Trophoblast cell (in vitro differentiated cells and primary cell): Measurements from ENCODE around the gene LRRC56.

ENCODE experiments used
- DNase-seq, 2 donors: peaks; one replicate each; pipeline ENCODE4 v3.0.0-alpha.2; 2016
- H2AFZ ChIP-seq: 2 replicates; pipeline ENCODE4 v1.6.1; 2013; ENCODE audit warnings: low read length, moderate library complexity, mild to moderate bottlenecking; ENCODE audit not compliant: insufficient read depth, poor library complexity
- H2AK5ac ChIP-seq: 2 replicates; pipeline ENCODE4 v1.6.1; 2013; ENCODE audit warnings: mild to moderate bottlenecking, low read length
- H2BK120ac ChIP-seq: 2 replicates; pipeline ENCODE4 v1.6.1; 2013; ENCODE audit warnings: low read length, mild to moderate bottlenecking, moderate library complexity; ENCODE audit not compliant: insufficient read depth, poor library complexity
- H2BK12ac ChIP-seq: 2 replicates; pipeline ENCODE4 v1.6.1; 2013; ENCODE audit warnings: mild to moderate bottlenecking, low read length, moderate library complexity
- H2BK5ac ChIP-seq: 2 replicates; pipeline ENCODE4 v1.6.1; 2013; ENCODE audit warnings: low read length, low read depth, moderate library complexity, mild to moderate bottlenecking; ENCODE audit not compliant: poor library complexity
- H3K14ac ChIP-seq: 2 replicates; pipeline ENCODE4 v1.6.1; 2013; ENCODE audit warnings: mild to moderate bottlenecking, low read length
- H3K18ac ChIP-seq: 2 replicates; pipeline ENCODE4 v1.6.1; 2013; ENCODE audit warnings: mild to moderate bottlenecking, low read length
- H3K23ac ChIP-seq: 2 replicates; pipeline ENCODE4 v1.6.1; 2013; ENCODE audit warnings: low read length
- H3K27ac ChIP-seq: 2 replicates; pipeline ENCODE4 v1.5.1; 2013; ENCODE audit warnings: low read depth, mild to moderate bottlenecking, inconsistent platforms, low read length, moderate library complexity
- H3K27me3 ChIP-seq: 2 replicates; pipeline ENCODE4 v1.6.1; 2013; ENCODE audit warnings: inconsistent platforms, mild to moderate bottlenecking, low read length, moderate library complexity; ENCODE audit not compliant: insufficient read depth
- H3K36me3 ChIP-seq, 2 experiments: 1 replicate in 1 of 2; 2 replicates in 1 of 2; pipeline ENCODE4 v1.6.1; 2013; ENCODE audit warnings: low read length in 2 of 2, mild to moderate bottlenecking in 2 of 2, moderate library complexity in 1 of 2; ENCODE audit not compliant: insufficient read depth in 2 of 2, control insufficient read depth in 1 of 2
- H3K4ac ChIP-seq: 2 replicates; pipeline ENCODE4 v1.6.1; 2013; ENCODE audit warnings: low read depth, mild to moderate bottlenecking, low read length, moderate library complexity
- H3K4me1 ChIP-seq, 2 experiments: 1 replicate in 1 of 2; 2 replicates in 1 of 2; pipeline ENCODE4 v1.6.1; 2013; ENCODE audit warnings: low read length in 2 of 2, mild to moderate bottlenecking in 2 of 2, moderate library complexity in 1 of 2; ENCODE audit not compliant: insufficient read depth in 2 of 2, control insufficient read depth in 1 of 2
- H3K4me2 ChIP-seq: 2 replicates; pipeline ENCODE4 v1.6.1; 2013; ENCODE audit warnings: inconsistent platforms, mild to moderate bottlenecking, low read length, moderate library complexity
- H3K4me3 ChIP-seq: 2 replicates; pipeline ENCODE4 v1.5.1; 2013; ENCODE audit warnings: mild to moderate bottlenecking, low read depth, low read length, inconsistent platforms
- H3K79me1 ChIP-seq: one replicate; pipeline ENCODE4 v1.6.1; 2013; ENCODE audit warnings: low read length
- H3K79me2 ChIP-seq: 2 replicates; pipeline ENCODE4 v1.6.1; 2013; ENCODE audit warnings: low read length, mild to moderate bottlenecking; ENCODE audit not compliant: control insufficient read depth, insufficient read depth, poor library complexity
- H3K9ac ChIP-seq: 2 replicates; pipeline ENCODE4 v1.6.1; 2013; ENCODE audit warnings: mild to moderate bottlenecking, low read length
- H3K9me3 ChIP-seq: 2 replicates; pipeline ENCODE4 v1.6.1; 2013; ENCODE audit warnings: low read depth, mild to moderate bottlenecking, control low read depth, inconsistent platforms, low read length; ENCODE audit not compliant: insufficient read depth
- H4K12ac ChIP-seq: 2 replicates; pipeline ENCODE4 v1.6.1; 2013; ENCODE audit warnings: low read depth, mild to moderate bottlenecking, low read length, moderate library complexity
- H4K8ac ChIP-seq: 2 replicates; pipeline ENCODE4 v1.6.1; 2013; ENCODE audit warnings: low read depth, mild to moderate bottlenecking, low read length, moderate library complexity
- H4K91ac ChIP-seq: one replicate; pipeline ENCODE4 v1.6.1; 2013; ENCODE audit warnings: low read depth, mild to moderate bottlenecking, low read length, moderate library complexity
- WGBS: extraction: QIAGEN DNeasy Blood & Tissue Kit; methylation state at CpG from one replicate; pipeline ENCODE4 v1.1.7; 2013; ENCODE audit warnings: missing lambda C conversion rate; ENCODE audit not compliant: insufficient read length, insufficient coverage; ENCODE audit errors: extremely low coverage; 5-methylcytosine and 5-hydroxymethylcytosine counted together

Gene LRRC56

DNA sequence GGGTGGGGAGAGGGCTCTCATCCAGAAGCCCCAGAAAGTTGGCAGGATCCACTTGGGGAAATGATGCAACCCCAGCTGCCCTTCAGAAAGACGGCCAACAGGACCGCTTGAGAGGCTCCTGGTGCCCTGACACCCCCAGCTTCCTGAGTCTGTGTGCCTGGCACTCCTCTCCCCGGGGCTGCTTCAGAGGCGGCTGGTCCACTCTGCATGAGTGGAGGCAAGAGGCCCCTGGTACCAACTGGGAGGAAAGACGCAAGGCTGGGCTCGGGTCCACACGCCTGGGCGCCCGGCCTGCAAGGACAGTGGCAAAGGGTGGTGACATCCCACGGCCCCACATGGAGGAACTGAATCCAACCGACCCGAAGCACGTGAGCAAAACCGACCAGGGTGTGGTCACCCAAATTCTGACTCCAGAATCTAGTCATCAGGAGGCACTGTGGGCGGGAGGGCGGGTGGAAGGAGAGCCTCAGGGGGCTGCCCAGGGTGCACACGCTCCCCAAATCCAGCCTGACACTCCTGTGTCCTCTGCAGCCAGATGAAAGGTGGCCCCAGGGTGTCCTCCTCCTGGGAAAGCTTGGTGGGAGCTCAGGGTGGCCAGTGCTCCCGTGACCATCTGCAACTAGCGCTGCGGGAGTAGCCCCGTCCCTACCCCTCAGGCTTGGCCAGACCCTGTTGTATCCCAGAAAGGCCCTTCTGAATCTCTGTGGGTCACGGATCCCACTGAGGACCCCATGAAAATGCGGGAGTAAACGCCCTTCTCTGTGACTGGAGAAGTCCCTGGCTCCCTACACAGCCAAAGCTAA is 33.9 kb upstream of the LRRC56 start:
- Histone ChIP-seq H3K18ac (no peak overlapping the region), H3K27ac (no peak overlapping the region), H3K36me3 (peaks cover 38 to 51% of the 10 kb centered on the region in 2 experiments), H3K27me3 (no peaks in the 10 kb centered on the region), H3K4me3 (no peak overlapping the region), H3K9ac (no peak overlapping the region), H4K8ac (no peak overlapping the region), H2AFZ (no peak overlapping the region), H2BK120ac (no peak overlapping the region), H3K9me3 (peaks cover 2% of the 10 kb centered on the region), H2BK12ac (no peak overlapping the region), H2BK5ac (no peak overlapping the region), H4K12ac (no peak overlapping the region), H3K79me1 (peaks cover 15% of the 10 kb centered on the region), H3K14ac (no peak overlapping the region), H4K91ac (no peak overlapping the region), H3K79me2 (peaks cover 13% of the 10 kb centered on the region), H3K4me2 (no peak overlapping the region), H3K4me1 (peaks cover 6 to 13% of the 10 kb centered on the region in 2 experiments), H3K23ac (no peak overlapping the region), H2AK5ac (no peak overlapping the region), H3K4ac (peak overlapping the region; percentile 8)
- no CpG with 5 or more reads among the region's 24 CpGs for WGBS
- peak in 1 of 2 donors; percentile 18 for DNase-seq

GRCh38 chr11:504053-504993 is 33.0 kb upstream of the LRRC56 start:
- no peak overlapping the region for H3K4me3 ChIP-seq

GRCh38 chr11:504994-505344 is 32.4 kb upstream of the LRRC56 start:
- Histone ChIP-seq H3K14ac (no peak overlapping the region), H3K27me3 (no peaks in the 10 kb centered on the region), H3K23ac (no peak overlapping the region), H4K91ac (no peak overlapping the region), H3K36me3 (peaks cover 24 to 41% of the 10 kb centered on the region in 2 experiments), H4K12ac (no peak overlapping the region), H3K4me2 (no peak overlapping the region), H2AFZ (no peak overlapping the region), H3K79me2 (peaks cover 13% of the 10 kb centered on the region), H3K79me1 (peaks cover 15% of the 10 kb centered on the region), H3K9ac (no peak overlapping the region), H3K4ac (peak overlapping the region; percentile 85), H3K4me1 (peaks cover 6 to 13% of the 10 kb centered on the region in 2 experiments), H3K18ac (no peak overlapping the region), H2BK5ac (no peak overlapping the region), H2BK12ac (no peak overlapping the region), H3K27ac (no peak overlapping the region), H2BK120ac (no peak overlapping the region), H2AK5ac (no peak overlapping the region), H3K9me3 (peaks cover 2% of the 10 kb centered on the region), H4K8ac (no peak overlapping the region), H3K4me3 (no peak overlapping the region)
- DNase-seq, result no peak
- WGBS, result 100% methylated on average over 2 of the region's 7 CpGs

More at GRCh38 chr11:504053-504993, 33.0 kb upstream of the LRRC56 start:
- H4K12ac ChIP-seq, result no peak overlapping the region
- H3K27me3 ChIP-seq, result no peaks in the 10 kb centered on the region
- H2BK12ac ChIP-seq, result no peak overlapping the region
- H3K9me3 ChIP-seq, result peaks cover 2% of the 10 kb centered on the region
- no CpG with 5 or more reads among the region's 72 CpGs for WGBS
- peaks cover 6 to 13% of the 10 kb centered on the region in 2 experiments for H3K4me1 ChIP-seq
- H3K4me2 ChIP-seq, result no peak overlapping the region
- no peak overlapping the region for H4K91ac ChIP-seq
- H4K8ac ChIP-seq, result no peak overlapping the region
- no peak overlapping the region for H3K27ac ChIP-seq
- H2AK5ac ChIP-seq, result no peak overlapping the region
- peaks cover 15% of the 10 kb centered on the region for H3K79me1 ChIP-seq
- H3K79me2 ChIP-seq, result peaks cover 13% of the 10 kb centered on the region
- H3K14ac ChIP-seq, result no peak overlapping the region
- H3K36me3 ChIP-seq, result peaks cover 28 to 45% of the 10 kb centered on the region in 2 experiments
- no peak for DNase-seq
- no peak overlapping the region for H2AFZ ChIP-seq
- H2BK5ac ChIP-seq, result no peak overlapping the region
- peak overlapping the region; percentile 16 for H3K4ac ChIP-seq
- H2BK120ac ChIP-seq, result no peak overlapping the region
- H3K18ac ChIP-seq, result no peak overlapping the region
- no peak overlapping the region for H3K9ac ChIP-seq
- H3K23ac ChIP-seq, result no peak overlapping the region

DNA sequence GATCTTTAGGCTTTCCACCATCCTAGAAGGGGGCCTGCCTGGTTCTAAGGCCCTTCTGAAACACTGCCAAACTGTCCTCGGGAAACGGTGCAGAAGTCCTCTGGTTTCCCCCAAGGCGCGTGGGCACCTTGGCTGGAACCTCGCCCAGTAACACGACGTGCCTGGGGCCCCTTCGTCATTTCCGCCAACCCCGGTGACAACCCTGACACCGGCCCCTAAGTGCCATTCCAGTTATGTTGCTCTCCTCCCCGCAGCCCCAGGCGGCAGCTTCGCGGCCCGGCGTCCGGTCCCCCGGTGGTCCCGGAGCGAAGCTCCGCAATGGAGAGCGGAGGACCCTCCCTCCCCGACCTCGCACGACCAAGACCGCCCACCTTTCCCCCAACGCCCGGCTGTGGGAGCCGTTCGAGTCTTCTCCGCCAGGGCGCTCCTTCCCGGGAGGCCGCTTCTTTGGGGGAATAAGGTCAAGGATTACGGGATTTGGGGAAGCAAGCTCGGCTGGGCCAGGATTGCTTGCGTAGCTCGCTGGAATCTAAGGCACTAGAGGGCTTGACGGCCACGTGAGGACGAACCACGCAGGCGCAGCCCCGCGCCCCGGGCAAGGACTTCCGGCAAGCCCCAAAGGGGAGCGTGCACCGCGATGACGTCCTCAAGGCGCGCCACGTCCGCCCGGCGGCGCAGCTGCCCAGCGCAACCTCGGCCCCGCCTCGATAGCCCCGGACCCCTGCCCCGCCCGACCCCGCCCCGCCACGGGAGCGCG is 30.9 kb upstream of the LRRC56 start:
- Histone ChIP-seq H4K8ac (peak overlapping the region; percentile 95), H3K18ac (peak overlapping the region; percentile 97), H4K91ac (peak overlapping the region; percentile 99), H3K36me3 (peaks cover 15 to 32% of the 10 kb centered on the region in 2 experiments), H3K23ac (no peak overlapping the region), H2BK5ac (peak overlapping the region; percentile 88), H3K79me1 (peaks cover 15% of the 10 kb centered on the region), H3K27ac (peak overlapping the region; percentile 97), H3K4me1 (peaks cover 6 to 13% of the 10 kb centered on the region in 2 experiments), H3K79me2 (peaks cover 13% of the 10 kb centered on the region), H3K4me2 (peak overlapping the region; percentile 96), H4K12ac (peak overlapping the region; percentile 95), H3K14ac (peak overlapping the region; percentile 98), H3K4ac (peak overlapping the region; percentile 77), H3K27me3 (no peaks in the 10 kb centered on the region), H3K9ac (peak overlapping the region; percentile 76), H2AFZ (peak overlapping the region; percentile 86), H2BK120ac (peak overlapping the region; percentile 94), H3K9me3 (no peaks in the 10 kb centered on the region), H2AK5ac (peak overlapping the region; percentile 31), H3K4me3 (peak overlapping the region; percentile 92), H2BK12ac (no peak overlapping the region)
- no CpG with 5 or more reads among the region's 71 CpGs for WGBS
- DNase-seq, result peak; percentile 98 to 99
